ENCODE results near the gene KIAA1755.

DNA sequence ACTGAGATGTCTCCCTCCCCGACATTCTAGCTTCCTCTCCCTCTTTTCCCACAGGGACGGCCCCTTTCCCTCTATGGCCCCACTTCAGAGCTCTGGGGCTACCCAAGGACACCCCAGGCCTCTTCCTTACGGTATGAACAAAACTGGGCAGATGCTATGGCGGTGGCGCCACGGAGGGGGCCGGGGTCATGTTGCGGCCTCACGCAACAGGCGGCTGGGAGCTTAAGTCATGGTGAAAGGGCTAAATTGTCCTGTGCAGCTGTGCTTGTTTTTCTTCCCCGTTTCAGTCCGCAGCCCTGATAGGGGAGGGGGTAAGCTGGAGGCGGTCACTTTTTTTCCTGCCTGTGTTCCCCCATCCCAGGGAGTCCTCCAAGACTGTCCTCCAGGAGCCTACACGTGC lies 17.6 kb upstream of the KIAA1755 start:
- TF ChIP-seq, protein P1, sequence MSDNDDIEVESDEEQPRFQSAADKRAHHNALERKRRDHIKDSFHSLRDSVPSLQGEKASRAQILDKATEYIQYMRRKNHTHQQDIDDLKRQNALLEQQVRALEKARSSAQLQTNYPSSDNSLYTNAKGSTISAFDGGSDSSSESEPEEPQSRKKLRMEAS (IDR thresholded peaks at IDR 0.05; ENCODE audit: low read depth, low read length) = no peak
- TF ChIP-seq, protein P2, sequence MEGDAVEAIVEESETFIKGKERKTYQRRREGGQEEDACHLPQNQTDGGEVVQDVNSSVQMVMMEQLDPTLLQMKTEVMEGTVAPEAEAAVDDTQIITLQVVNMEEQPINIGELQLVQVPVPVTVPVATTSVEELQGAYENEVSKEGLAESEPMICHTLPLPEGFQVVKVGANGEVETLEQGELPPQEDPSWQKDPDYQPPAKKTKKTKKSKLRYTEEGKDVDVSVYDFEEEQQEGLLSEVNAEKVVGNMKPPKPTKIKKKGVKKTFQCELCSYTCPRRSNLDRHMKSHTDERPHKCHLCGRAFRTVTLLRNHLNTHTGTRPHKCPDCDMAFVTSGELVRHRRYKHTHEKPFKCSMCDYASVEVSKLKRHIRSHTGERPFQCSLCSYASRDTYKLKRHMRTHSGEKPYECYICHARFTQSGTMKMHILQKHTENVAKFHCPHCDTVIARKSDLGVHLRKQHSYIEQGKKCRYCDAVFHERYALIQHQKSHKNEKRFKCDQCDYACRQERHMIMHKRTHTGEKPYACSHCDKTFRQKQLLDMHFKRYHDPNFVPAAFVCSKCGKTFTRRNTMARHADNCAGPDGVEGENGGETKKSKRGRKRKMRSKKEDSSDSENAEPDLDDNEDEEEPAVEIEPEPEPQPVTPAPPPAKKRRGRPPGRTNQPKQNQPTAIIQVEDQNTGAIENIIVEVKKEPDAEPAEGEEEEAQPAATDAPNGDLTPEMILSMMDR (IDR thresholded peaks at IDR 0.05; ENCODE audit: low read depth, low read length) = no peak
- TF ChIP-seq POLR2A (IDR thresholded peaks at IDR 0.05; ENCODE audit: extremely low read depth, insufficient read length) (no peak), MYC (IDR thresholded peaks at IDR 0.05; ENCODE audit: low read depth, low read length) (no peak)
